ENCODE data around the gene ANAPC4.

Gene ANAPC4

GRCh38 chr4:25377572-25378436, 741 bp downstream of the ANAPC4 start:
- no peak for DNase-seq

GRCh38 chr4:25378437-25378743, 1.3 kb downstream of the ANAPC4 start:
- DNase-seq, result no peak

- DNase-seq, result no peak
Observed at GRCh38 chr4:25379591-25379990, 2.5 kb downstream of the ANAPC4 start.

GRCh38 chr4:25383647-25384046, 6.6 kb downstream of the ANAPC4 start:
- no peak for DNase-seq

GRCh38 chr4:25386926-25387325, 9.9 kb downstream of the ANAPC4 start:
- DNase-seq, result no peak

- no peak for DNase-seq
Observed at GRCh38 chr4:25397305-25397704, 20.2 kb downstream of the ANAPC4 start.

- no peak for DNase-seq
Observed at GRCh38 chr4:25399510-25399909, 22.4 kb downstream of the ANAPC4 start.

- no peak for DNase-seq
Observed at GRCh38 chr4:25401066-25401465, 24.0 kb downstream of the ANAPC4 start.

GRCh38 chr4:25402521-25402920, 25.5 kb downstream of the ANAPC4 start:
- no peak for DNase-seq

GRCh38 chr4:25403699-25404098, 26.6 kb downstream of the ANAPC4 start:
- no peak for DNase-seq

GRCh38 chr4:25405453-25405852, 28.4 kb downstream of the ANAPC4 start:
- DNase-seq, result no peak

GRCh38 chr4:25406081-25406692, 29.1 kb downstream of the ANAPC4 start:
- DNase-seq, result no peak

- no peak for DNase-seq
Observed at GRCh38 chr4:25410820-25411529, 33.9 kb downstream of the ANAPC4 start.

- no peak for DNase-seq
Observed at GRCh38 chr4:25413261-25413660, 36.2 kb downstream of the ANAPC4 start.

- DNase-seq, result no peak
Observed at GRCh38 chr4:25417014-25417413, 40.0 kb downstream of the ANAPC4 start.

- DNase-seq, result no peak
Observed at GRCh38 chr4:25420931-25421330, 43.9 kb downstream of the ANAPC4 start.

- DNase-seq, result no peak
Observed at GRCh38 chr4:25421816-25422525, 44.9 kb downstream of the ANAPC4 start.

- no peak for DNase-seq
Observed at GRCh38 chr4:25423548-25423947, 46.5 kb downstream of the ANAPC4 start.

- no peak for DNase-seq
Observed at GRCh38 chr4:25424539-25425228, 47.6 kb downstream of the ANAPC4 start.

- DNase-seq, result no peak
Observed at GRCh38 chr4:25425361-25425760, 48.3 kb downstream of the ANAPC4 start.

GRCh38 chr4:25427871-25428270, 50.8 kb downstream of the ANAPC4 start:
- DNase-seq, result no peak

- DNase-seq, result no peak
Observed at GRCh38 chr4:25430630-25431029, 53.6 kb downstream of the ANAPC4 start.
